ENCODE data around the gene B4GALT3. TPM values are rescaled to one million over a fixed set of nuclear protein-coding genes. Genes with fewer than 3 reads are reported as not detected.

B4GALT3 gene
- total and polyA plus RNA-seq, 2 donors (not counting 3 experiments of a cell fraction or from before 2014, with no cell fraction given), result 39.5 to 60.4 TPM

DNA sequence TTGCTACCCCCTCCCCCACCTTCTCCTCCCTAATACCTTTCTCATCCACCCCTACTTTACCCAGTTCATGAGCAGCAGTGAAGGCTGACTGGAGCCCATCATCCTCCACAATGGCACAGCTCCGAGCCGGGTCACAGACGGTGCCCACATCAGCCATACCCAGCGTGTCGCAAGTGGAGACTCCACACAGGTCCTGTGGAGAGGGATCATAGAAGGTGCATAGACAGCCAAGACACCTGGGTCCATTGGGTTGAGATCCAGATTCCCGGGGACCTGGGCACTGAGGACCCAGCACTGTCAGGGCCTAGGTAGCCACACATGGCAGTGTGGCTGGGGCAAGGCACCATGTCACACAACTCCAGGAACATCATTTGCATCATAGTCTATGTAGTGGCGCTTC is 18.8 kb upstream of the B4GALT3 start:
- TF ChIP-seq POLR2A (IDR thresholded peaks at IDR 0.05; ENCODE audit: low read depth, low read length) (no peak), GATA2 (IDR thresholded peaks at IDR 0.05; ENCODE audit: insufficient read depth, insufficient read length, low read depth, low read length) (no peak), EZH2 (IDR thresholded peaks at IDR 0.05; ENCODE audit: borderline replicate concordance, low read depth, low read length, severe bottlenecking) (no peak), MAX (IDR thresholded peaks at IDR 0.05; ENCODE audit: insufficient read depth, insufficient read length) (no peak), JUN (IDR thresholded peaks at IDR 0.05; ENCODE audit: borderline replicate concordance, insufficient read depth, insufficient read length, low read depth) (no peak), POLR2AphosphoS5 (IDR thresholded peaks at IDR 0.05; ENCODE audit: insufficient read depth, low read depth, low read length) (no peak), FOS (IDR thresholded peaks at IDR 0.05; ENCODE audit: borderline replicate concordance, insufficient read depth, low read length) (no peak), MYC (IDR thresholded peaks at IDR 0.05; ENCODE audit: low read depth, low read length) (no peak), CTCF (IDR thresholded peaks at IDR 0.05; ENCODE audit: extremely low read depth in 1 of 2, insufficient read depth in 1 of 2, low read depth in 1 of 2, low read length in 2 of 2) (no peak)
- no peak overlapping the region for H3K4me2 ChIP-seq (ENCODE audit: insufficient read depth, low read length)
- no peak for FAIRE-seq
- POLR2A ChIA-PET, result no interaction called here
- no peaks in the 10 kb centered on the region for H3K9me3 ChIP-seq (replicated peaks; ENCODE audit: control insufficient read depth, insufficient read depth, low read length)
- H3K4me3 ChIP-seq (replicated peaks in 1 of 3; ENCODE audit: insufficient read depth in 1 of 3, low read depth in 1 of 3, low read length in 3 of 3), result no peak overlapping the region
- CTCF ChIA-PET, result no interaction called here
- H3K4me1 ChIP-seq (ENCODE audit: control insufficient read depth, extremely low read depth, insufficient read depth, low read length), result peaks cover 47% of the 10 kb centered on the region
- peaks cover 34% of the 10 kb centered on the region for H3K79me2 ChIP-seq (ENCODE audit: control insufficient read depth, insufficient read depth, low read length)
- BruUV-seq (replicated peaks), result no TSS peak
- no peaks in the 10 kb centered on the region for H3K9me1 ChIP-seq (replicated peaks; ENCODE audit: control insufficient read depth, extremely low read depth, insufficient read depth, low read length)
- intact Hi-C loops (cut with micrococcal nuclease) (no loop called here), dilution Hi-C loops (cut with MboI; ENCODE audit: extremely low pct_ligation_motif_present, low sequenced_read_pairs) (no loop called here)
- H2AFZ ChIP-seq (ENCODE audit: low read depth, low read length), result no peak overlapping the region
- no peak for DNase-seq (ENCODE audit: low read depth, low spot score)
- peaks cover 3% of the 10 kb centered on the region in 2 experiments for H3K36me3 ChIP-seq (ENCODE audit: control insufficient read depth in 2 of 2, extremely low read depth in 1 of 2, insufficient read depth in 2 of 2, low read length in 2 of 2)
- H3K9ac ChIP-seq (replicated peaks; ENCODE audit: extremely low read depth, insufficient read depth, low read length), result no peak overlapping the region
- H4K20me1 ChIP-seq (replicated peaks; ENCODE audit: control insufficient read depth, extremely low read depth, insufficient read depth, low read length), result no peaks in the 10 kb centered on the region
- no peak overlapping the region for H3K27ac ChIP-seq (ENCODE audit: insufficient read depth, low read depth, low read length)
- no peaks in the 10 kb centered on the region for H3K27me3 ChIP-seq (ENCODE audit: control insufficient read depth in 2 of 2, insufficient read depth in 2 of 2, low read length in 2 of 2)
